IPS DF 19.7 (cell line): Measurements from ENCODE around the gene SF3B6.
"Not testable (repeated sequence)": the region's sequence is repeated elsewhere in the genome, so short reads cannot be mapped to it uniquely, and the experiment has no call there.

Experiments used
- DNase-seq: peaks from one replicate; pipeline ENCODE4 v3.0.0-alpha.2; 2013; ENCODE audit warnings: low read depth, low spot score

Gene SF3B6

GRCh38 chr2:24051833-24052232, 24.3 kb downstream of the SF3B6 start:
- DNase-seq = no peak

GRCh38 chr2:24050041-24050979, 25.8 kb downstream of the SF3B6 start:
- DNase-seq = no peak

- DNase-seq = no peak
Observed at GRCh38 chr2:24049485-24050021, 26.6 kb downstream of the SF3B6 start, which contains the start of gene FKBP1B. TSS of gene FKBP1B (plus strand) at chr2:24049741. CDS start at chr2:24049850, 109 bp downstream.

GRCh38 chr2:24048769-24049484, 27.2 kb downstream of the SF3B6 start:
- DNase-seq = no peak

GRCh38 chr2:24047703-24048033, 28.5 kb downstream of the SF3B6 start:
- DNase-seq = no peak

GRCh38 chr2:24046930-24047702, 29.0 kb downstream of the SF3B6 start, which contains the start of gene WDCP:
TSS of gene WDCP (minus strand) at chr2:24047391. CDS start at chr2:24039494, 7,897 bp downstream.
- peak; percentile 97 for DNase-seq

GRCh38 chr2:24046599-24046929, 29.6 kb downstream of the SF3B6 start:
- DNase-seq = no peak

GRCh38 chr2:24045511-24046508, 30.3 kb downstream of the SF3B6 start:
- DNase-seq = no peak

- DNase-seq = not testable (repeated sequence)
Observed at GRCh38 chr2:24043133-24043532, 33.0 kb downstream of the SF3B6 start.

- DNase-seq = no peak
Observed at GRCh38 chr2:24040511-24040910, 35.6 kb downstream of the SF3B6 start.

- no peak for DNase-seq
Observed at GRCh38 chr2:24038786-24039499, 37.2 kb downstream of the SF3B6 start.

- DNase-seq = peak; percentile 83
Observed at GRCh38 chr2:24026233-24026632, 49.9 kb downstream of the SF3B6 start.

- DNase-seq = no peak
Observed at GRCh38 chr2:24024996-24025663, 51.0 kb downstream of the SF3B6 start.

GRCh38 chr2:24024018-24024417, 52.1 kb downstream of the SF3B6 start:
- DNase-seq = no peak

- no peak for DNase-seq
Observed at GRCh38 chr2:24022975-24023575, 53.1 kb downstream of the SF3B6 start.

- DNase-seq = no peak
Observed at GRCh38 chr2:24022324-24022974, 53.7 kb downstream of the SF3B6 start.

GRCh38 chr2:24021122-24021998, 54.8 kb downstream of the SF3B6 start:
- peak; percentile 47 for DNase-seq
